Keratinocyte (primary cell): Measurements from ENCODE around the gene PUDP.

ENCODE experiments used
- CTCF ChIP-seq, 3 experiments: IDR thresholded peaks in 1 of 3; conservative IDR thresholded peaks in 1 of 3; optimal IDR thresholded peaks in 1 of 3; 2 replicates in 2 of 3; 3 replicates in 1 of 3; pipeline versions ENCODE3 to v1.5.1; 2011; ENCODE audit warnings: low read length in 3 of 3, mild to moderate bottlenecking in 3 of 3, moderate library complexity in 2 of 3, control low read depth in 1 of 3, inconsistent platforms in 1 of 3; ENCODE audit not compliant: insufficient read depth in 2 of 3; ENCODE audit errors: extremely low read depth in 1 of 3
- EZH2 ChIP-seq: IDR thresholded peaks from one replicate; pipeline ENCODE4 v1.6.1; 2012; ENCODE audit warnings: inconsistent platforms, mild to moderate bottlenecking, low read length, moderate library complexity

DNA sequence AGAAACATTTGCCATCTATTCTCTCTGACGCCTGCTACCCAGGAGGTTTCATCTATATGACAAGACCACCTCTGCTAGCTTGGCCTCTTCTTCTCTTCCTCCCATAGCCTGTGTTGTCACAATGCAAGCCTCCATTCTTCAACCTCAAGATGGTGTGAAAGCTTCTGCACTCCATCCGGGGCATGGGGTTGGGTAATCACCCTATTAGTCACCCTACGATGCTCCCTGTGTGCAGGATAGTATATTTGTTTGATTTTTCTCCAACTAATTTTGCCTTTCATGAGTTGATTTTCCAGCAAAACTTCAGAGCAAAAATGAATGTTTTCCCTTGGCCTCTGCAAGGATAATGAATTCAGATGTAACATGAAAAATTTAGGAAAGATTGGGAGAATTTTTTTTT, 128.4 kb downstream of the PUDP start:
- TF ChIP-seq CTCF (optimal IDR thresholded peaks at IDR 0.05 in 1 of 3, IDR thresholded peaks at IDR 0.05 in 1 of 3, conservative IDR thresholded peaks at IDR 0.05 in 1 of 3; ENCODE audit: extremely low read depth in 1 of 3, insufficient read depth in 2 of 3, low read length in 3 of 3) (no peak), EZH2 (no peak)
